A549 treated with ZK216348 at 1 μM for 4 hours (cell line): ENCODE data around the gene EXOC6B. TPM values are rescaled to one million over a fixed set of nuclear protein-coding genes. Genes with fewer than 3 reads are reported as not detected.

Source experiments
- total RNA-seq: library from RNA; stranded (reverse); fragments of 200-300 nt; extraction: Qiagen RNA extraction; gene quantifications from 5 replicates; pipeline ENCODE4 v1.2.3, GENCODE V29; 2022; ENCODE audit warnings: low read depth

EXOC6B gene
- total RNA-seq: 6.0 to 8.1 TPM (median 7.2 TPM) in 5 replicates

DNA sequence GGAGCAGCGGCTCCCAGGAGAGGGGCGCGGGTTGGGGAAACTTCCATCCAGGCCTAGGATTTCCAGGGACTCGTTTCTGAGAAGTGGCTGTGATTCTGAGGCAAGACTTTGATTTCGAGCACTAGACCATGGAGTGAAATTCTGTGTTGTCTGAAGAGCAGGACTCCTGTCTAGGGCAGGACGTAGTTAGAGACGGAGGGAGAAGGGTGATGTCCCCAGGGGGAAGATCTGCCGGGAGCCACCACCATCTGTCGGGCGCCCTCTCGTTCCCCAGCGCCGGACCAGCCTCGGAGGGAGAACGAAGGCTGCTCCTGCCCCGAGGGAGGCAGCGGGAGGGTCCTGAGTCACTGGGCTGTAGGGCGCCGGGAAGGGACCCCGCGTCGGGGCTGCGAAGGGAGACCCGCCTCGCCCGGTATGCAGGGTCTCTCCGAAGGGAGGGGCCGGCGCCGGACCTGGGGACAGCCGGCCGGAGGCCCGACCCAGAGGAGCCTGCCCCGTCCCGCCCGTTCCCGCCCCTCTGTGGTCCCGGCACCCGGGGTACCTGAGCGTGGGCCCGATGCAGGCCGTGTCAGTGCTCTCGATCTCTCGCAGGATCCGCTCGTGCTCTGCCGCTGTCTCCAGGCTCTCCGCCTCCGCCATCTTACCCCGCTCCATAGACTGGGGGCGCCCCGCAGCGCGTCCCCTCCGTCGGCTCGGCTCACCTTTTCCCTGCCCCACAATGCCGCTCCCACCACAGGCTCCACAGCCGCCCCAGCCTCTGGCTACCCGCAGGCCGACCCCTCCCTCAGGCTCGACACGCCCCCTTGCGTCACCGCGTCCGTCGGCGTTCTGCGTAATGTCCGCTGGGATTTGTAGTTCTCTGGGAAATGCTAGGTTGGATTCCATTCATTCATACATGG is at the start of gene EXOC6B:
Gene EXOC6B (minus strand): TSS at position 777 of the 899 bp plus-strand sequence.

DNA sequence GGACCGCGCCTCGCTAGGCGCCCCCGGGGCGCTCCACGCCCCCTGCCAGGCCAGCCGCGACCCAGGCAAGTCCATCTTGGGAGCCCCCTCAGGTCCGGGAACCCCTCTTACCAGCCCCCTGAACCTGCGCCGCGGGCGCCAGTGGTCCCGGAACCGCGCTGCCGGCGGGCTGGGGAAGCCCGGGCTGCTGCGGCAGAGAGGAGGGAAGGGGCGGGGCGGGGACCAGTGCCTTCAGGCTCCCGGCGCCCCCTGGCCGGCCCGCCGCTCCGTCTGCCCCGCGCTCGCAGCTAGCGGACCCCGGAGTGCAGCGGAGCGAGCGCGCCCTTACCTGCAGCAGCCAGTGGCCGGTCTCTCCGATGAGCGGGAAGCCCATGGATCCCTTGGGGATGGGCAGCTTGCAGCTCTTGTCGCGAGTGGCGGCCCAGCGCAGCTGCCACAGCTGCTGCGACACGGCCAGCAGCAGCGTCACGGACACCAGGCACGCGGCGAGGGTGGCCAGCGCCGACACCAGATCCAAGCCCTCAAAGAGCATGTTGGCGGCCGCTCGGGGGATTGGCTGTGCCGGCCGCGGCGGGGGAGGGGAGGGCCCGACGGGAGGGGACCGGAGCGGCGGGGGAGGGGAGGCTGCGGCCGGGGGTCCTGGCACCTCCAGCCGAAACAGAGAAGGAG is 678.4 kb downstream of the EXOC6B start, which contains the start of gene CYP26B1:
Gene CYP26B1 (minus strand): TSS at position 560 of the 669 bp plus-strand sequence. CDS start 28 bp downstream, at position 532.

Other genes starting within 250 kb of the EXOC6B start
- 83.9 to 144 TPM (median 141 TPM) in 5 replicates for gene SPR, start 61.4 kb upstream of the EXOC6B start, total RNA-seq
- gene EMX1, start 91.5 kb upstream of the EXOC6B start, total RNA-seq: 0.14 to 0.27 TPM (median 0.22 TPM) in 4 of 5 replicates, not detected in the other
- 12.9 to 17.7 TPM (median 14.9 TPM) in 5 replicates for gene SFXN5, start 245.7 kb upstream of the EXOC6B start, total RNA-seq